ENCODE data around the gene CDC42EP4.

The CDC42EP4 gene

DNA sequence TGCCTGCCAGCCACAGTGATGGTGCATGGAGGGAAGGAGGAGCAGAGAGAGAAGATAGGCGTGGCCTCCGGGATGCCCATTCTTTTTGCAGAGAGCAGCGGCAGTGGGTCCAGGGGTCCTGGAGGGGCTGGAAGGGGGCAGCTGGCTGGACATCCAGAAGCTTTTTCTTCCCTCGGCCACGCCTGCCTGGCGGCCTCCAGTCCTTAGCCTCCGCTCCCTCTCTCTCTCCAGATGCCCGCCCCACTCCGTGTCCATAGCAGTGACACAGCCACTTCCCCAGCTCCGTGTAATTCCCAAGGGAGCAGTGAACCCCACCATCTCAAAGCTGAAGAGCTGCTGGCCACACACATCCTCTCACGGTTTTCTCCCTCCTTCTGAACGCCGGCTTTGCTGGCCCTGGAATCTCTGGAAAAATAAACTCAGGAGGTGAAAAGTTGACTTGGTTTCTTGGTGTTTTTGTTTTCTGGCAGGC is 26.3 kb upstream of the CDC42EP4 start:
- TF ChIP-seq ZNF324 (tag by site-specific recombination; IDR thresholded peaks at IDR 0.05): no peak
- TF ChIP-seq SCRT1 (tag by site-specific recombination; IDR thresholded peaks at IDR 0.05; ENCODE audit: borderline replicate concordance): no peak
- no peak for TF ChIP-seq ZNF670 (tag by site-specific recombination; IDR thresholded peaks at IDR 0.05; ENCODE audit: low read depth)
- no peak for TF ChIP-seq MYNN (tag by site-specific recombination; IDR thresholded peaks at IDR 0.05; ENCODE audit: borderline replicate concordance)
- ChIA-PET CTCF (interaction anchor here (0.6 kb wide), 1 partner anchor 612 kb away, joined by 4 read pairs; no protein-coding TSS in a partner anchor), POLR2A (no interaction called here)
- no peak overlapping the region for H3K4me3 ChIP-seq (ENCODE audit: low read depth, low read length)
- H3K9me3 ChIP-seq (ENCODE audit: control insufficient read depth, insufficient read depth, low read depth, low read length): no peaks in the 10 kb centered on the region
- H3K27ac ChIP-seq (ENCODE audit: extremely low read depth, low read depth, low read length): no peak overlapping the region
- H3K4me1 ChIP-seq (ENCODE audit: control insufficient read depth, insufficient read depth, low read length): no peaks in the 10 kb centered on the region; the same call in 1 of the 2 replicates
- no peaks in the 10 kb centered on the region for H3K36me3 ChIP-seq (ENCODE audit: control insufficient read depth in 2 of 2, insufficient read depth in 1 of 2, low read length in 2 of 2)

GRCh38 chr17:73337330-73337710 is 25.5 kb upstream of the CDC42EP4 start:
- no peak overlapping the region for H3K4me3 ChIP-seq (ENCODE audit: low read depth, low read length)
- no peaks in the 10 kb centered on the region; the same call in 1 of the 2 replicates for H3K4me1 ChIP-seq (ENCODE audit: control insufficient read depth, insufficient read depth, low read length)
- CTCF ChIA-PET: interaction anchor here (0.6 kb wide), 1 partner anchor 612 kb away, joined by 4 read pairs; no protein-coding TSS in a partner anchor
- POLR2A ChIA-PET: no interaction called here
- TF ChIP-seq ZNF449 (tag by site-specific recombination; IDR thresholded peaks at IDR 0.05) (no peak), ZSCAN30 (tag by site-specific recombination; IDR thresholded peaks at IDR 0.05) (no peak), ZBTB48 (tag by site-specific recombination; IDR thresholded peaks at IDR 0.05) (no peak), ZNF701 (tag by site-specific recombination; IDR thresholded peaks at IDR 0.05) (no peak), RBAK (tag by site-specific recombination; IDR thresholded peaks at IDR 0.05) (no peak)
- TF ChIP-seq, protein P1, sequence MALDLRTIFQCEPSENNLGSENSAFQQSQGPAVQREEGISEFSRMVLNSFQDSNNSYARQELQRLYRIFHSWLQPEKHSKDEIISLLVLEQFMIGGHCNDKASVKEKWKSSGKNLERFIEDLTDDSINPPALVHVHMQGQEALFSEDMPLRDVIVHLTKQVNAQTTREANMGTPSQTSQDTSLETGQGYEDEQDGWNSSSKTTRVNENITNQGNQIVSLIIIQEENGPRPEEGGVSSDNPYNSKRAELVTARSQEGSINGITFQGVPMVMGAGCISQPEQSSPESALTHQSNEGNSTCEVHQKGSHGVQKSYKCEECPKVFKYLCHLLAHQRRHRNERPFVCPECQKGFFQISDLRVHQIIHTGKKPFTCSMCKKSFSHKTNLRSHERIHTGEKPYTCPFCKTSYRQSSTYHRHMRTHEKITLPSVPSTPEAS (tag by site-specific recombination; IDR thresholded peaks at IDR 0.05): no peak
- no peaks in the 10 kb centered on the region for H3K36me3 ChIP-seq (ENCODE audit: control insufficient read depth in 2 of 2, insufficient read depth in 1 of 2, low read length in 2 of 2)
- no peaks in the 10 kb centered on the region for H3K9me3 ChIP-seq (ENCODE audit: control insufficient read depth, insufficient read depth, low read depth, low read length)
- H3K27ac ChIP-seq (ENCODE audit: extremely low read depth, low read depth, low read length): no peak overlapping the region

DNA sequence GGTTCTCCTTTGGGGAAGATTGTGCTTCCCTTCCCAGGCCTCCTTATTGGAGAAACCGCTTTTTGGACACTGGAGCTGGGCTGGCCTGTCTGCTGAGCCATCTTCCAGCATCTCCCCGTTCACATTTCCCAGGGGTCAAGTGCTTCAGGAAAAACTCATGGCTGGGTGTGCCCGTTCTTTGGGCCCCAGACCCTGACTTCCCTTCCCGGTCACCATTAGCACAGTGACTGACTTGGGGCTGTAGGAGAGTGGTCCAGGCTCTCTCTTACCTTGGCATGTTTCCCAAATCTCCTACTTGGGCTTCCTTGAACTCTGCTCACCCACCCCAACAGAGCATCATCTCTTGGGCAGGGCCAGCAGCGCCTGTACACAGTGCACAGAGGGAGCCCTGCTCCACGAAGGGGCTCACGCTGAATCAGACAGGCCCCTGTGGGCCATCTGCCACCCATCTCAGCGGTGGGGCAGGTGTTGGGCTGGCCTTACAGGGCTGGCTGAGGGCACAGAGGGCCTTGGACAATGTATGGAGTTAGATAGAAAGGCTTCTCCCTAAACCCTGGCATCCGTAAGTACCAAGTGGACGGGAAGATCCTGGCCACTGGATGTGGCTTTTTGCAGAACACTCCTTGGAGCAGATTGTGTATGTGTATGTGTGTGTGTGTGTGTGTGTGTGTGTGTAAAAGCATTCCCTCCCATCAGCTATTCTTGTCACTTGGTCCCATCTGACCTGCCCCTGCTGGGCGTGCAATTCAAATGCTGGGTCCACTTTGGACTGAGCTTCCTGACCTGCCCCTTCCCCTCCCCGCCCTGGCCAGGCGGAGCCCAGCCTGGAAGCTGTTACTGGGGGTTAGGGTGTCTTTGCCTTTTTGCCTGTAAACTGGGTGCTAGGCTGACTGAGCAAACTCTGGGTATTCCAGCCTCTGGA is 24.9 kb upstream of the CDC42EP4 start:
- Histone ChIP-seq H3K9me3 (ENCODE audit: control insufficient read depth, insufficient read depth, low read depth, low read length) (no peaks in the 10 kb centered on the region), H3K4me1 (ENCODE audit: control insufficient read depth, insufficient read depth, low read length) (no peaks in the 10 kb centered on the region), H3K27ac (ENCODE audit: extremely low read depth, low read depth, low read length) (no peak overlapping the region), H3K4me3 (ENCODE audit: low read depth, low read length) (no peak overlapping the region), H3K36me3 (ENCODE audit: control insufficient read depth in 2 of 2, insufficient read depth in 1 of 2, low read length in 2 of 2) (no peaks in the 10 kb centered on the region)
- ChIA-PET CTCF (interaction anchor here (0.6 kb wide), 1 partner anchor 87 kb away, joined by 3 read pairs; no protein-coding TSS in a partner anchor), POLR2A (interaction anchor here (0.7 kb wide), 1 partner anchor 8 kb away, joined by 4 read pairs; no protein-coding TSS in a partner anchor)
- TF ChIP-seq BCL6B (tag by site-specific recombination; IDR thresholded peaks at IDR 0.05) (no peak), ZNF654 (tag by site-specific recombination; IDR thresholded peaks at IDR 0.05; ENCODE audit: low read depth) (no peak), ZNF221 (tag by site-specific recombination; IDR thresholded peaks at IDR 0.05; ENCODE audit: borderline replicate concordance) (no peak), PRDM2 (tag by site-specific recombination; IDR thresholded peaks at IDR 0.05; ENCODE audit: borderline replicate concordance) (no peak)
- TF ChIP-seq, protein P2, sequence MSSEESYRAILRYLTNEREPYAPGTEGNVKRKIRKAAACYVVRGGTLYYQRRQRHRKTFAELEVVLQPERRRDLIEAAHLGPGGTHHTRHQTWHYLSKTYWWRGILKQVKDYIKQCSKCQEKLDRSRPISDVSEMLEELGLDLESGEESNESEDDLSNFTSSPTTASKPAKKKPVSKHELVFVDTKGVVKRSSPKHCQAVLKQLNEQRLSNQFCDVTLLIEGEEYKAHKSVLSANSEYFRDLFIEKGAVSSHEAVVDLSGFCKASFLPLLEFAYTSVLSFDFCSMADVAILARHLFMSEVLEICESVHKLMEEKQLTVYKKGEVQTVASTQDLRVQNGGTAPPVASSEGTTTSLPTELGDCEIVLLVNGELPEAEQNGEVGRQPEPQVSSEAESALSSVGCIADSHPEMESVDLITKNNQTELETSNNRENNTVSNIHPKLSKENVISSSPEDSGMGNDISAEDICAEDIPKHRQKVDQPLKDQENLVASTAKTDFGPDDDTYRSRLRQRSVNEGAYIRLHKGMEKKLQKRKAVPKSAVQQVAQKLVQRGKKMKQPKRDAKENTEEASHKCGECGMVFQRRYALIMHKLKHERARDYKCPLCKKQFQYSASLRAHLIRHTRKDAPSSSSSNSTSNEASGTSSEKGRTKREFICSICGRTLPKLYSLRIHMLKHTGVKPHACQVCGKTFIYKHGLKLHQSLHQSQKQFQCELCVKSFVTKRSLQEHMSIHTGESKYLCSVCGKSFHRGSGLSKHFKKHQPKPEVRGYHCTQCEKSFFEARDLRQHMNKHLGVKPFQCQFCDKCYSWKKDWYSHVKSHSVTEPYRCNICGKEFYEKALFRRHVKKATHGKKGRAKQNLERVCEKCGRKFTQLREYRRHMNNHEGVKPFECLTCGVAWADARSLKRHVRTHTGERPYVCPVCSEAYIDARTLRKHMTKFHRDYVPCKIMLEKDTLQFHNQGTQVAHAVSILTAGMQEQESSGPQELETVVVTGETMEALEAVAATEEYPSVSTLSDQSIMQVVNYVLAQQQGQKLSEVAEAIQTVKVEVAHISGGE (tag by site-specific recombination; conservative IDR thresholded peaks at IDR 0.05; ENCODE audit: low read depth): no peak

All from HEK293 (cell line).